HepG2 (cell line): ENCODE results near the gene AGBL1. TPM values are rescaled to one million over a fixed set of nuclear protein-coding genes. Genes with fewer than 3 reads are reported as not detected.

Source experiments
- ATAC-seq: fragments of 200-7000 bp; cut with Tn5 transposase; 3 replicates; pipeline ENCODE4 v1.9.1; 2020; ENCODE audit warnings: mild to moderate bottlenecking, moderate library complexity
- BruUV-seq: library from RNA; stranded (reverse); fragments of 400-500 nt; replicated peaks from 2 replicates; lab custom pipeline; 2021; lab: Mats Ljungman, UMichigan
- CTCF ChIA-PET: fragments of 300-600 bp; formaldehyde crosslinking; extraction: SDS; loops from one replicate; lab custom pipeline; 2021; ENCODE audit warnings: low total read pairs, inconsistent platforms, low intra/inter-chr PET ratio; lab: Yijun Ruan, JAX
- POLR2A ChIA-PET: fragments of 350-600 bp; sonication (Branson Sonifier 250); formaldehyde crosslinking; loops from one replicate; lab custom pipeline; 2020; ENCODE audit warnings: antibody characterized with exemption, inconsistent platforms; lab: Yijun Ruan, JAX
- DNase-seq: peaks from one replicate; pipeline ENCODE4 v3.0.0-alpha.2; 2015; ENCODE audit warnings: low spot score
- FAIRE-seq: peaks from 3 replicates; lab custom pipeline; 2011; peaks lifted over from hg19 to GRCh38; lab: Jason Lieb, UNC
- H2AFZ ChIP-seq: one replicate; pipeline ENCODE4 v1.6.1; 2011; ENCODE audit warnings: low read length, inconsistent platforms
- H3K27ac ChIP-seq: fragments of 300-600 bp; 3 replicates; pipeline ENCODE4 v1.8.0; 2011; ENCODE audit warnings: mixed run types, mild to moderate bottlenecking, mixed read lengths, low read length, inconsistent platforms; ENCODE audit not compliant: insufficient read depth; ENCODE audit errors: extremely low read length
- H3K27me3 ChIP-seq, 2 experiments: fragments of 200-600 bp in 1 of 2; 2 replicates in 1 of 2; 3 replicates in 1 of 2; pipeline versions ENCODE4 v1.6.0 to v1.8.0; 2011; ENCODE audit warnings: low read length in 2 of 2, mild to moderate bottlenecking in 2 of 2, moderate library complexity in 2 of 2, inconsistent platforms in 1 of 2; ENCODE audit not compliant: insufficient read depth in 2 of 2, control insufficient read depth in 1 of 2
- H3K36me3 ChIP-seq, 2 experiments: fragments of 200-600 bp in 1 of 2; replicated peaks in 1 of 2; 2 replicates in 1 of 2; 3 replicates in 1 of 2; pipeline versions ENCODE4 v1.5.1 to v1.8.0; 2011; ENCODE audit warnings: low read length in 2 of 2, inconsistent platforms in 1 of 2; ENCODE audit not compliant: insufficient read depth in 2 of 2, control insufficient read depth in 1 of 2
- H3K4me1 ChIP-seq: 2 replicates; pipeline ENCODE4 v1.5.1; 2012; ENCODE audit warnings: low read length, inconsistent platforms; ENCODE audit not compliant: insufficient read depth
- H3K4me2 ChIP-seq: 2 replicates; pipeline ENCODE4 v1.6.0; 2011; ENCODE audit warnings: low read depth, low read length, inconsistent platforms
- H3K4me3 ChIP-seq, 3 experiments: fragments of 200-600 bp in 1 of 3; sonication (generic), shearing (Covaris generic) in 1 of 3; replicated peaks in 1 of 3; 2 replicates each; pipeline ENCODE4 v1.5.1; 2011 to 2016; ENCODE audit warnings: low read length in 3 of 3, inconsistent platforms in 2 of 3, low read depth in 2 of 3, mild to moderate bottlenecking in 2 of 3, control low read depth in 1 of 3, mixed read lengths in 1 of 3; ENCODE audit not compliant: insufficient read depth in 1 of 3
- H3K79me2 ChIP-seq: one replicate; pipeline ENCODE4 v1.6.1; 2011; ENCODE audit warnings: low read length, inconsistent platforms; ENCODE audit not compliant: insufficient read depth
- H3K9ac ChIP-seq: 2 replicates; pipeline ENCODE4 v1.6.0; 2011; ENCODE audit warnings: mild to moderate bottlenecking, low read depth, low read length, inconsistent platforms; ENCODE audit not compliant: insufficient read depth
- H3K9me3 ChIP-seq: 2 replicates; pipeline ENCODE4 v1.5.1; 2012; ENCODE audit warnings: mild to moderate bottlenecking, low read length
- H4K20me1 ChIP-seq: 2 replicates; pipeline ENCODE4 v1.6.0; 2011; ENCODE audit warnings: inconsistent platforms, mild to moderate bottlenecking, low read length, moderate library complexity; ENCODE audit not compliant: insufficient read depth
- ARID2 ChIP-seq: sonication (generic); formaldehyde crosslinking; IDR thresholded peaks from 2 replicates; pipeline ENCODE4 v1.8.1; 2022; ENCODE audit warnings: mild to moderate bottlenecking, missing genetic modification reagents, borderline replicate concordance
- HMG20A ChIP-seq: IDR thresholded peaks from 2 replicates; pipeline ENCODE4 v1.6.1; 2016; ENCODE audit warnings: borderline replicate concordance
- HMGXB4 ChIP-seq, 2 experiments: sonication (generic) in 1 of 2; formaldehyde crosslinking in 1 of 2; IDR thresholded peaks; 2 replicates each; pipeline versions ENCODE4 v1.4.0 to v1.6.1; 2018 to 2020; ENCODE audit warnings: missing genetic modification reagents in 2 of 2, borderline replicate concordance in 1 of 2, low read depth in 1 of 2, mild to moderate bottlenecking in 1 of 2, missing biosample characterization in 1 of 2
- KDM5A ChIP-seq: fragments of 200-600 bp; sonication (generic); IDR thresholded peaks from 2 replicates; pipeline ENCODE4 v1.7.0; 2018; ENCODE audit warnings: antibody characterized with exemption, mild to moderate bottlenecking, low read length, borderline replicate concordance
- REPIN1 ChIP-seq: sonication (generic); formaldehyde crosslinking; IDR thresholded peaks from 2 replicates; pipeline ENCODE4 v1.8.0; 2022; ENCODE audit warnings: missing genetic modification reagents, low read depth, mild to moderate bottlenecking, borderline replicate concordance
- TRIM24 ChIP-seq: sonication (generic); formaldehyde crosslinking; IDR thresholded peaks from 2 replicates; pipeline ENCODE4 v1.8.0; 2022; ENCODE audit warnings: mild to moderate bottlenecking, missing genetic modification reagents
- ZFP90 ChIP-seq: sonication (generic); formaldehyde crosslinking; IDR thresholded peaks from 2 replicates; pipeline ENCODE4 v1.8.0; 2022; ENCODE audit warnings: missing genetic modification reagents, mild to moderate bottlenecking, inconsistent platforms, borderline replicate concordance
- ZKSCAN5 ChIP-seq: sonication (generic); formaldehyde crosslinking; IDR thresholded peaks from 2 replicates; pipeline ENCODE4 v1.5.1; 2020; ENCODE audit warnings: mild to moderate bottlenecking, missing genetic modification reagents
- ZMAT5 ChIP-seq: sonication (generic); formaldehyde crosslinking; IDR thresholded peaks from 2 replicates; pipeline ENCODE4 v1.5.0; 2020; ENCODE audit warnings: mild to moderate bottlenecking, low read depth, missing genetic modification reagents, borderline replicate concordance
- ZNF644 ChIP-seq: IDR thresholded peaks from 2 replicates; pipeline ENCODE4 v1.6.1; 2016; ENCODE audit warnings: low read depth
- ZNF766 ChIP-seq: sonication (generic); formaldehyde crosslinking; IDR thresholded peaks from 2 replicates; pipeline ENCODE4 v1.5.0; 2020; ENCODE audit warnings: missing genetic modification reagents, borderline replicate concordance
- ZNF773 ChIP-seq: sonication (generic); formaldehyde crosslinking; IDR thresholded peaks from 2 replicates; pipeline ENCODE4 v1.4.0; 2020; ENCODE audit warnings: missing genetic modification reagents, borderline replicate concordance
- ZSCAN20 ChIP-seq: sonication (generic); formaldehyde crosslinking; IDR thresholded peaks from 2 replicates; pipeline ENCODE4 v1.4.0; 2020; ENCODE audit warnings: missing genetic modification reagents, mild to moderate bottlenecking, borderline replicate concordance
- WGBS: methylation state at CpG from one replicate; pipeline ENCODE4 v1.1.6; 2017; ENCODE audit warnings: low lambda C conversion rate; 5-methylcytosine and 5-hydroxymethylcytosine counted together
- in situ Hi-C: cut with HindIII; loops from 2 replicates; pipeline ENCODE4 v1.10.0; 2017; ENCODE audit warnings: low pct_unique_long_range_greater_than_20kb; ENCODE audit not compliant: extremely low pct_ligation_motif_present
- intact Hi-C: fragments of 100-400 bp; cut with micrococcal nuclease; formaldehyde crosslinking; loops from one replicate; pipeline ENCODE4 v1.10.0; 2022; ENCODE audit not compliant: unreplicated experiment
- polyA plus RNA-seq, 8 experiments: library from polyadenylated mRNA; depleted of rRNA in 3 of 8; stranded (reverse) in 7 of 8; unstranded in 1 of 8; fragments of >200 nt; fragmentation: Illumina TruSeq in 4 of 8; extraction: Trizol in 4 of 8; gene quantifications; 2 replicates each; pipeline versions ENCODE4 v1.2.1 to v1.2.3, GENCODE V29; 2011 to 2016; ENCODE audit warnings: low read depth in 4 of 8, missing spikeins in 1 of 8, mixed read lengths in 1 of 8; ENCODE audit not compliant: insufficient read depth in 1 of 8
- total RNA-seq, 5 experiments: library from RNA; depleted of rRNA; stranded (reverse); fragments of >200 nt; fragmentation: Illumina TruSeq; extraction: Trizol; gene quantifications; 2 replicates each; pipeline ENCODE4 v1.2.3, GENCODE V29; 2016; ENCODE audit warnings: low read depth in 1 of 5
- TF ChIP-seq, protein P1 (sequence below): sonication (generic); formaldehyde crosslinking; IDR thresholded peaks from 2 replicates; pipeline ENCODE4 v1.8.0; 2022; ENCODE audit warnings: mild to moderate bottlenecking, missing genetic modification reagents, moderate library complexity
- TF ChIP-seq, protein P2 (sequence below): sonication (generic); formaldehyde crosslinking; IDR thresholded peaks from 2 replicates; pipeline ENCODE4 v1.4.0; 2020; ENCODE audit warnings: mild to moderate bottlenecking, missing genetic modification reagents

The AGBL1 gene
- total and polyA plus RNA-seq, 2 of the 13 experiments (the other 11 are each of a cell fraction or from before 2014, with no cell fraction given) = 0.01 TPM; not detected in 1

DNA sequence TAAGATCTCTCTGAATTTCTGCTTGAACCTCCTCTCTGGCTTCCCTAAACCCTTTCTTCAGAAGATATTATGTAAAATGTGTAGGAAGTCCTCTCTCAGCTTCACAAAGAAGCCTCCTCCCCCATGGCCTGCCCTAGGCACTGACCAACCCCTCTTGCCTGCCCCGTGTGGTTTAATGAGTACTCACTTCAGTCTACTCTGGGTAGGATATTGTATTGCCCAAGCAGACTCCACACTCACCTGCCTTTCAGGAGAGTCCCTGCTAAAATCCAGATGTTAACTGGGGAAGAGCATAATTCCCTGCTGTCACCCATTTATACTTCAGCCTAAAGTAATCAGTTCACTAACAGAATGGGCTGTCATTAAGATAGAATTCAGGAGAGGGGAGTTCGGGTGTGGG is 2.6 kb upstream of the AGBL1 start:
- Histone ChIP-seq H2AFZ (no peak overlapping the region), H4K20me1 (no peaks in the 10 kb centered on the region), H3K27me3 (no peaks in the 10 kb centered on the region; a peak in 1 of 5 replicates), H3K4me2 (no peak overlapping the region), H3K79me2 (no peaks in the 10 kb centered on the region), H3K36me3 (no peaks in the 10 kb centered on the region), H3K4me3 (no peak overlapping the region), H3K9me3 (no peaks in the 10 kb centered on the region), H3K4me1 (no peaks in the 10 kb centered on the region), H3K27ac (no peak overlapping the region), H3K9ac (no peak overlapping the region)
- no TSS peak for BruUV-seq
- CTCF ChIA-PET = no interaction called here
- FAIRE-seq = no peak
- WGBS = 0% methylated on average over 2 of the region's 2 CpGs
- peak; percentile 57; the same call in 2 of the 3 replicates for ATAC-seq
- DNase-seq = no peak
- in situ Hi-C loops = no loop called here
- POLR2A ChIA-PET = no interaction called here
- intact Hi-C loops = no loop called here
- TF ChIP-seq ARID2 = no peak
- TF ChIP-seq ZNF766 (CRISPR knock-in tag) = no peak
- TF ChIP-seq ZMAT5 (CRISPR knock-in tag) = no peak
- no peak for TF ChIP-seq ZFP90
- TF ChIP-seq ZKSCAN5 = no peak
- TF ChIP-seq ZSCAN20 (CRISPR knock-in tag) = no peak
- TF ChIP-seq, protein P1, sequence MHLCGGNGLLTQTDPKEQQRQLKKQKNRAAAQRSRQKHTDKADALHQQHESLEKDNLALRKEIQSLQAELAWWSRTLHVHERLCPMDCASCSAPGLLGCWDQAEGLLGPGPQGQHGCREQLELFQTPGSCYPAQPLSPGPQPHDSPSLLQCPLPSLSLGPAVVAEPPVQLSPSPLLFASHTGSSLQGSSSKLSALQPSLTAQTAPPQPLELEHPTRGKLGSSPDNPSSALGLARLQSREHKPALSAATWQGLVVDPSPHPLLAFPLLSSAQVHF (CRISPR knock-in tag) = no peak
- TF ChIP-seq HMGXB4 (CRISPR knock-in tag; IDR thresholded peaks at IDR 0.05; ENCODE audit: borderline replicate concordance in 1 of 2, low read depth in 1 of 2) = no peak
- TF ChIP-seq HMG20A = no peak
- no peak for TF ChIP-seq REPIN1 (CRISPR knock-in tag)
- no peak for TF ChIP-seq TRIM24
- TF ChIP-seq ZNF773 (CRISPR knock-in tag) = no peak
- no peak for TF ChIP-seq KDM5A
- TF ChIP-seq ZNF644 = no peak
- TF ChIP-seq, protein P2, sequence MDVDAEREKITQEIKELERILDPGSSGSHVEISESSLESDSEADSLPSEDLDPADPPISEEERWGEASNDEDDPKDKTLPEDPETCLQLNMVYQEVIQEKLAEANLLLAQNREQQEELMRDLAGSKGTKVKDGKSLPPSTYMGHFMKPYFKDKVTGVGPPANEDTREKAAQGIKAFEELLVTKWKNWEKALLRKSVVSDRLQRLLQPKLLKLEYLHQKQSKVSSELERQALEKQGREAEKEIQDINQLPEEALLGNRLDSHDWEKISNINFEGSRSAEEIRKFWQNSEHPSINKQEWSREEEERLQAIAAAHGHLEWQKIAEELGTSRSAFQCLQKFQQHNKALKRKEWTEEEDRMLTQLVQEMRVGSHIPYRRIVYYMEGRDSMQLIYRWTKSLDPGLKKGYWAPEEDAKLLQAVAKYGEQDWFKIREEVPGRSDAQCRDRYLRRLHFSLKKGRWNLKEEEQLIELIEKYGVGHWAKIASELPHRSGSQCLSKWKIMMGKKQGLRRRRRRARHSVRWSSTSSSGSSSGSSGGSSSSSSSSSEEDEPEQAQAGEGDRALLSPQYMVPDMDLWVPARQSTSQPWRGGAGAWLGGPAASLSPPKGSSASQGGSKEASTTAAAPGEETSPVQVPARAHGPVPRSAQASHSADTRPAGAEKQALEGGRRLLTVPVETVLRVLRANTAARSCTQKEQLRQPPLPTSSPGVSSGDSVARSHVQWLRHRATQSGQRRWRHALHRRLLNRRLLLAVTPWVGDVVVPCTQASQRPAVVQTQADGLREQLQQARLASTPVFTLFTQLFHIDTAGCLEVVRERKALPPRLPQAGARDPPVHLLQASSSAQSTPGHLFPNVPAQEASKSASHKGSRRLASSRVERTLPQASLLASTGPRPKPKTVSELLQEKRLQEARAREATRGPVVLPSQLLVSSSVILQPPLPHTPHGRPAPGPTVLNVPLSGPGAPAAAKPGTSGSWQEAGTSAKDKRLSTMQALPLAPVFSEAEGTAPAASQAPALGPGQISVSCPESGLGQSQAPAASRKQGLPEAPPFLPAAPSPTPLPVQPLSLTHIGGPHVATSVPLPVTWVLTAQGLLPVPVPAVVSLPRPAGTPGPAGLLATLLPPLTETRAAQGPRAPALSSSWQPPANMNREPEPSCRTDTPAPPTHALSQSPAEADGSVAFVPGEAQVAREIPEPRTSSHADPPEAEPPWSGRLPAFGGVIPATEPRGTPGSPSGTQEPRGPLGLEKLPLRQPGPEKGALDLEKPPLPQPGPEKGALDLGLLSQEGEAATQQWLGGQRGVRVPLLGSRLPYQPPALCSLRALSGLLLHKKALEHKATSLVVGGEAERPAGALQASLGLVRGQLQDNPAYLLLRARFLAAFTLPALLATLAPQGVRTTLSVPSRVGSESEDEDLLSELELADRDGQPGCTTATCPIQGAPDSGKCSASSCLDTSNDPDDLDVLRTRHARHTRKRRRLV (CRISPR knock-in tag) = no peak
